Measurements from ENCODE around the gene FAM163A. TPM values are rescaled to one million over a fixed set of nuclear protein-coding genes. Genes with fewer than 3 reads are reported as not detected.

FAM163A gene
- total RNA-seq, 2 experiments from 2014 or later: 0.08 to 0.17 TPM

- ChIA-PET CTCF (no interaction called here), POLR2A (interaction anchor here (3.1 kb wide), 1 partner anchor 65 kb away, joined by 52 read pairs; the partner anchor contains the start of gene TOR1AIP1)
- H3K9me3 Mint-ChIP-seq: no peaks in the 10 kb centered on the region
- Histone ChIP-seq H3K27me3 (ENCODE audit: control insufficient read depth in 1 of 2, insufficient read depth in 2 of 2, low read length in 2 of 2) (no peaks in the 10 kb centered on the region), H3K36me3 (ENCODE audit: insufficient read depth, low read length) (no peaks in the 10 kb centered on the region), H3K4me3 (ENCODE audit: low read length) (no peak overlapping the region), H3K27ac (ENCODE audit: low read depth in 1 of 2, low read length in 2 of 2) (no peak overlapping the region), H3K9me3 (ENCODE audit: control insufficient read depth in 1 of 2, insufficient read depth in 1 of 2, low read length in 2 of 2) (no peaks in the 10 kb centered on the region), H3K4me1 (ENCODE audit: insufficient read depth, low read length) (peaks cover 21% of the 10 kb centered on the region)
- no peak overlapping the region for H3K4me3 Mint-ChIP-seq
- TF ChIP-seq CTCF (IDR thresholded peaks at IDR 0.05): no peak
- no peak overlapping the region for H3K27ac Mint-ChIP-seq
- DNase-seq (no peak), ATAC-seq (ENCODE audit: poor library complexity) (no peak)
- peaks cover 18% of the 10 kb centered on the region for H3K4me1 Mint-ChIP-seq (ENCODE audit: low read depth)
- H3K36me3 Mint-ChIP-seq (ENCODE audit: low read depth): peaks cover 4% of the 10 kb centered on the region
- H3K27me3 Mint-ChIP-seq: no peaks in the 10 kb centered on the region
- intact Hi-C loops (cut with DNase I, micrococcal nuclease): loop anchor here (10.0 kb wide), 5 partner anchors 58 to 1282 kb away; partner anchors contain the start of genes AXDND1 (in 1 of the 2) and TOR1AIP2 (in 1 of the 2)
Observed at GRCh38 chr1:179817056-179817455, 74.0 kb downstream of the FAM163A start.

- Mint-ChIP-seq H3K4me3 (no peak overlapping the region), H3K27ac (no peak overlapping the region), H3K9me3 (no peaks in the 10 kb centered on the region), H3K36me3 (ENCODE audit: low read depth) (peaks cover 4% of the 10 kb centered on the region), H3K27me3 (no peaks in the 10 kb centered on the region), H3K4me1 (ENCODE audit: low read depth) (peaks cover 18% of the 10 kb centered on the region)
- CTCF ChIA-PET: interaction anchor here (1.7 to 2.2 kb wide), 2 partner anchors 8 to 111 kb away, joined by 5 to 9 read pairs; no protein-coding TSS in a partner anchor
- no peak for DNase-seq
- TF ChIP-seq CTCF (IDR thresholded peaks at IDR 0.05): no peak
- Histone ChIP-seq H3K27ac (ENCODE audit: low read depth in 1 of 2, low read length in 2 of 2) (no peak overlapping the region), H3K4me3 (ENCODE audit: low read length) (no peak overlapping the region), H3K9me3 (ENCODE audit: control insufficient read depth in 1 of 2, insufficient read depth in 1 of 2, low read length in 2 of 2) (no peaks in the 10 kb centered on the region), H3K36me3 (ENCODE audit: insufficient read depth, low read length) (no peaks in the 10 kb centered on the region), H3K27me3 (ENCODE audit: control insufficient read depth in 1 of 2, insufficient read depth in 2 of 2, low read length in 2 of 2) (no peaks in the 10 kb centered on the region), H3K4me1 (ENCODE audit: insufficient read depth, low read length) (peaks cover 21% of the 10 kb centered on the region)
- POLR2A ChIA-PET: interaction anchor here (2.0 kb wide), 1 partner anchor 14 kb away, joined by 6 read pairs; no protein-coding TSS in a partner anchor
- ATAC-seq (ENCODE audit: poor library complexity): no peak
- intact Hi-C loops (cut with DNase I, micrococcal nuclease): loop anchor here (10.0 kb wide), 5 partner anchors 57 to 1283 kb away; partner anchors contain the start of genes AXDND1 (in 1 of the 2) and TOR1AIP2 (in 1 of the 2)
Observed at GRCh38 chr1:179817789-179818188, 74.7 kb downstream of the FAM163A start.

- Mint-ChIP-seq H3K4me1 (ENCODE audit: low read depth) (peaks cover 18% of the 10 kb centered on the region), H3K9me3 (no peaks in the 10 kb centered on the region), H3K27me3 (no peaks in the 10 kb centered on the region), H3K27ac (no peak overlapping the region), H3K36me3 (ENCODE audit: low read depth) (peaks cover 4% of the 10 kb centered on the region), H3K4me3 (no peak overlapping the region)
- ATAC-seq (ENCODE audit: poor library complexity) (no peak), DNase-seq (no peak)
- intact Hi-C loops (cut with DNase I, micrococcal nuclease): loop anchor here (10.0 kb wide), 5 partner anchors 57 to 1283 kb away; partner anchors contain the start of genes AXDND1 (in 1 of the 2) and TOR1AIP2 (in 1 of the 2)
- Histone ChIP-seq H3K36me3 (ENCODE audit: insufficient read depth, low read length) (no peaks in the 10 kb centered on the region), H3K4me3 (ENCODE audit: low read length) (no peak overlapping the region), H3K27me3 (ENCODE audit: control insufficient read depth in 1 of 2, insufficient read depth in 2 of 2, low read length in 2 of 2) (no peaks in the 10 kb centered on the region), H3K9me3 (ENCODE audit: control insufficient read depth in 1 of 2, insufficient read depth in 1 of 2, low read length in 2 of 2) (no peaks in the 10 kb centered on the region), H3K4me1 (ENCODE audit: insufficient read depth, low read length) (peaks cover 21% of the 10 kb centered on the region), H3K27ac (ENCODE audit: low read depth in 1 of 2, low read length in 2 of 2) (no peak overlapping the region)
- no peak for TF ChIP-seq CTCF (IDR thresholded peaks at IDR 0.05)
- ChIA-PET CTCF (interaction anchor here (1.7 to 2.2 kb wide), 2 partner anchors 9 to 112 kb away, joined by 5 to 9 read pairs; no protein-coding TSS in a partner anchor), POLR2A (interaction anchor here (2.0 kb wide), 1 partner anchor 14 kb away, joined by 6 read pairs; no protein-coding TSS in a partner anchor)
Observed at GRCh38 chr1:179818260-179818659, 75.2 kb downstream of the FAM163A start.
